HepG2 (cell line): ENCODE data around the gene PRKG1. TPM values are rescaled to one million over a fixed set of nuclear protein-coding genes. Genes with fewer than 3 reads are reported as not detected.

ENCODE experiments used
- ATAC-seq: fragments of 200-7000 bp; cut with Tn5 transposase; 3 replicates; pipeline ENCODE4 v1.9.1; 2020; ENCODE audit warnings: mild to moderate bottlenecking, moderate library complexity
- BruUV-seq: library from RNA; stranded (reverse); fragments of 400-500 nt; replicated peaks from 2 replicates; lab custom pipeline; 2021; lab: Mats Ljungman, UMichigan
- CTCF ChIA-PET: fragments of 300-600 bp; formaldehyde crosslinking; extraction: SDS; loops from one replicate; lab custom pipeline; 2021; ENCODE audit warnings: low total read pairs, inconsistent platforms, low intra/inter-chr PET ratio; lab: Yijun Ruan, JAX
- POLR2A ChIA-PET: fragments of 350-600 bp; sonication (Branson Sonifier 250); formaldehyde crosslinking; loops from one replicate; lab custom pipeline; 2020; ENCODE audit warnings: antibody characterized with exemption, inconsistent platforms; lab: Yijun Ruan, JAX
- DNase-seq: peaks from one replicate; pipeline ENCODE4 v3.0.0-alpha.2; 2015; ENCODE audit warnings: low spot score
- FAIRE-seq: peaks from 3 replicates; lab custom pipeline; 2011; peaks lifted over from hg19 to GRCh38; lab: Jason Lieb, UNC
- H2AFZ ChIP-seq: one replicate; pipeline ENCODE4 v1.6.1; 2011; ENCODE audit warnings: low read length, inconsistent platforms
- H3K27ac ChIP-seq: fragments of 300-600 bp; 3 replicates; pipeline ENCODE4 v1.8.0; 2011; ENCODE audit warnings: mixed run types, mild to moderate bottlenecking, mixed read lengths, low read length, inconsistent platforms; ENCODE audit not compliant: insufficient read depth; ENCODE audit errors: extremely low read length
- H3K27me3 ChIP-seq, 2 experiments: fragments of 200-600 bp in 1 of 2; 2 replicates in 1 of 2; 3 replicates in 1 of 2; pipeline versions ENCODE4 v1.6.0 to v1.8.0; 2011; ENCODE audit warnings: low read length in 2 of 2, mild to moderate bottlenecking in 2 of 2, moderate library complexity in 2 of 2, inconsistent platforms in 1 of 2; ENCODE audit not compliant: insufficient read depth in 2 of 2, control insufficient read depth in 1 of 2
- H3K36me3 ChIP-seq, 2 experiments: fragments of 200-600 bp in 1 of 2; replicated peaks in 1 of 2; 2 replicates in 1 of 2; 3 replicates in 1 of 2; pipeline versions ENCODE4 v1.5.1 to v1.8.0; 2011; ENCODE audit warnings: low read length in 2 of 2, inconsistent platforms in 1 of 2; ENCODE audit not compliant: insufficient read depth in 2 of 2, control insufficient read depth in 1 of 2
- H3K4me1 ChIP-seq: 2 replicates; pipeline ENCODE4 v1.5.1; 2012; ENCODE audit warnings: low read length, inconsistent platforms; ENCODE audit not compliant: insufficient read depth
- H3K4me2 ChIP-seq: 2 replicates; pipeline ENCODE4 v1.6.0; 2011; ENCODE audit warnings: low read depth, low read length, inconsistent platforms
- H3K4me3 ChIP-seq, 3 experiments: fragments of 200-600 bp in 1 of 3; sonication (generic), shearing (Covaris generic) in 1 of 3; replicated peaks in 1 of 3; 2 replicates each; pipeline ENCODE4 v1.5.1; 2011 to 2016; ENCODE audit warnings: low read length in 3 of 3, inconsistent platforms in 2 of 3, low read depth in 2 of 3, mild to moderate bottlenecking in 2 of 3, control low read depth in 1 of 3, mixed read lengths in 1 of 3; ENCODE audit not compliant: insufficient read depth in 1 of 3
- H3K79me2 ChIP-seq: one replicate; pipeline ENCODE4 v1.6.1; 2011; ENCODE audit warnings: low read length, inconsistent platforms; ENCODE audit not compliant: insufficient read depth
- H3K9ac ChIP-seq: 2 replicates; pipeline ENCODE4 v1.6.0; 2011; ENCODE audit warnings: mild to moderate bottlenecking, low read depth, low read length, inconsistent platforms; ENCODE audit not compliant: insufficient read depth
- H3K9me3 ChIP-seq: 2 replicates; pipeline ENCODE4 v1.5.1; 2012; ENCODE audit warnings: mild to moderate bottlenecking, low read length
- H4K20me1 ChIP-seq: 2 replicates; pipeline ENCODE4 v1.6.0; 2011; ENCODE audit warnings: inconsistent platforms, mild to moderate bottlenecking, low read length, moderate library complexity; ENCODE audit not compliant: insufficient read depth
- EZH2 ChIP-seq: conservative IDR thresholded peaks from 2 replicates; pipeline ENCODE4 v1.6.1; 2012; ENCODE audit warnings: mild to moderate bottlenecking, low read depth, low read length, moderate library complexity
- NFE2L2 ChIP-seq: fragments of 150-350 bp; IDR thresholded peaks from 2 replicates; pipeline ENCODE4 v1.6.1; 2014; ENCODE audit warnings: low read length
- NR2F1 ChIP-seq, 2 experiments: fragments of 450-650 bp in 1 of 2; formaldehyde crosslinking in 1 of 2; IDR thresholded peaks; 2 replicates each; pipeline versions ENCODE4 v1.5.0 to v1.6.1; 2016 to 2020; ENCODE audit warnings: mild to moderate bottlenecking in 1 of 2, missing compliant biosample characterization in 1 of 2, missing genetic modification reagents in 1 of 2, moderate library complexity in 1 of 2
- USF2 ChIP-seq, 2 experiments: sonication (generic) in 1 of 2; formaldehyde crosslinking in 1 of 2; IDR thresholded peaks; 2 replicates each; pipeline versions ENCODE4 v1.5.1 to v1.6.1; 2011 to 2020; ENCODE audit warnings: borderline replicate concordance in 1 of 2, low read depth in 1 of 2, low read length in 1 of 2, mild to moderate bottlenecking in 1 of 2, missing genetic modification reagents in 1 of 2, moderate library complexity in 1 of 2
- whole genome bisulfite sequencing: methylation state at CpG from one replicate; pipeline ENCODE4 v1.1.6; 2017; ENCODE audit warnings: low lambda C conversion rate; 5-methylcytosine and 5-hydroxymethylcytosine counted together
- in situ Hi-C: cut with HindIII; loops from 2 replicates; pipeline ENCODE4 v1.10.0; 2017; ENCODE audit warnings: low pct_unique_long_range_greater_than_20kb; ENCODE audit not compliant: extremely low pct_ligation_motif_present
- intact Hi-C: fragments of 100-400 bp; cut with micrococcal nuclease; formaldehyde crosslinking; loops from one replicate; pipeline ENCODE4 v1.10.0; 2022; ENCODE audit not compliant: unreplicated experiment
- polyA plus RNA-seq, 8 experiments: library from polyadenylated mRNA; depleted of rRNA in 3 of 8; stranded (reverse) in 7 of 8; unstranded in 1 of 8; fragments of >200 nt; fragmentation: Illumina TruSeq in 4 of 8; extraction: Trizol in 4 of 8; gene quantifications; 2 replicates each; pipeline versions ENCODE4 v1.2.1 to v1.2.3, GENCODE V29; 2011 to 2016; ENCODE audit warnings: low read depth in 4 of 8, missing spikeins in 1 of 8, mixed read lengths in 1 of 8; ENCODE audit not compliant: insufficient read depth in 1 of 8
- total RNA-seq, 5 experiments: library from RNA; depleted of rRNA; stranded (reverse); fragments of >200 nt; fragmentation: Illumina TruSeq; extraction: Trizol; gene quantifications; 2 replicates each; pipeline ENCODE4 v1.2.3, GENCODE V29; 2016; ENCODE audit warnings: low read depth in 1 of 5
- TF ChIP-seq, protein P1 (sequence below): sonication (generic); formaldehyde crosslinking; IDR thresholded peaks from 2 replicates; pipeline ENCODE4 v1.4.0; 2020; ENCODE audit warnings: missing genetic modification reagents

PRKG1 gene
- total and polyA plus RNA-seq, 2 of the 13 experiments (the other 11 are each of a cell fraction or from before 2014, with no cell fraction given) = 0.01 TPM; not detected in 1

DNA sequence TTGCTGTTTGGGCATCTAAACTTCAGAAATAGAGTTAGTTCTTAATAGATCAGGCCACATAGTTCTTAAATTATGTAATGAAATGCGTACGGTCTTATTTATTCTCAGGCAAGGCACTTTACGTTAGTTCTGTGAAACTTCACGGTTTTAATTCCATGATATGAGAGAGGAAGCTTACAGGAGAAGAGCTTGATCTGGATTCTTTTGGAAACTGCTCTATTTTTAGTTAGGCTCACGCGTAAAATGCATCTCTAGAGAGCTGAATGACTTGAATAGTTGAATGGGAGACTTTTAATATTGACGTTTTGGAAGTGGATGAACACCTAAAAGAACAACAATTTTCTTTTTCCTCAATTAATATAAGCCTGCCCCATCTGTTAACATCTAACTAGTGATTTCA, 71.1 kb downstream of the PRKG1 start (continued):
- TF ChIP-seq, protein P1, sequence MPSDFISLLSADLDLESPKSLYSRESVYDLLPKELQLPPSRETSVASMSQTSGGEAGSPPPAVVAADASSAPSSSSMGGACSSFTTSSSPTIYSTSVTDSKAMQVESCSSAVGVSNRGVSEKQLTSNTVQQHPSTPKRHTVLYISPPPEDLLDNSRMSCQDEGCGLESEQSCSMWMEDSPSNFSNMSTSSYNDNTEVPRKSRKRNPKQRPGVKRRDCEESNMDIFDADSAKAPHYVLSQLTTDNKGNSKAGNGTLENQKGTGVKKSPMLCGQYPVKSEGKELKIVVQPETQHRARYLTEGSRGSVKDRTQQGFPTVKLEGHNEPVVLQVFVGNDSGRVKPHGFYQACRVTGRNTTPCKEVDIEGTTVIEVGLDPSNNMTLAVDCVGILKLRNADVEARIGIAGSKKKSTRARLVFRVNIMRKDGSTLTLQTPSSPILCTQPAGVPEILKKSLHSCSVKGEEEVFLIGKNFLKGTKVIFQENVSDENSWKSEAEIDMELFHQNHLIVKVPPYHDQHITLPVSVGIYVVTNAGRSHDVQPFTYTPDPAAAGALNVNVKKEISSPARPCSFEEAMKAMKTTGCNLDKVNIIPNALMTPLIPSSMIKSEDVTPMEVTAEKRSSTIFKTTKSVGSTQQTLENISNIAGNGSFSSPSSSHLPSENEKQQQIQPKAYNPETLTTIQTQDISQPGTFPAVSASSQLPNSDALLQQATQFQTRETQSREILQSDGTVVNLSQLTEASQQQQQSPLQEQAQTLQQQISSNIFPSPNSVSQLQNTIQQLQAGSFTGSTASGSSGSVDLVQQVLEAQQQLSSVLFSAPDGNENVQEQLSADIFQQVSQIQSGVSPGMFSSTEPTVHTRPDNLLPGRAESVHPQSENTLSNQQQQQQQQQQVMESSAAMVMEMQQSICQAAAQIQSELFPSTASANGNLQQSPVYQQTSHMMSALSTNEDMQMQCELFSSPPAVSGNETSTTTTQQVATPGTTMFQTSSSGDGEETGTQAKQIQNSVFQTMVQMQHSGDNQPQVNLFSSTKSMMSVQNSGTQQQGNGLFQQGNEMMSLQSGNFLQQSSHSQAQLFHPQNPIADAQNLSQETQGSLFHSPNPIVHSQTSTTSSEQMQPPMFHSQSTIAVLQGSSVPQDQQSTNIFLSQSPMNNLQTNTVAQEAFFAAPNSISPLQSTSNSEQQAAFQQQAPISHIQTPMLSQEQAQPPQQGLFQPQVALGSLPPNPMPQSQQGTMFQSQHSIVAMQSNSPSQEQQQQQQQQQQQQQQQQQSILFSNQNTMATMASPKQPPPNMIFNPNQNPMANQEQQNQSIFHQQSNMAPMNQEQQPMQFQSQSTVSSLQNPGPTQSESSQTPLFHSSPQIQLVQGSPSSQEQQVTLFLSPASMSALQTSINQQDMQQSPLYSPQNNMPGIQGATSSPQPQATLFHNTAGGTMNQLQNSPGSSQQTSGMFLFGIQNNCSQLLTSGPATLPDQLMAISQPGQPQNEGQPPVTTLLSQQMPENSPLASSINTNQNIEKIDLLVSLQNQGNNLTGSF = no peak
- no peak for TF ChIP-seq NR2F1 (CRISPR knock-in tag; IDR thresholded peaks at IDR 0.05)

DNA sequence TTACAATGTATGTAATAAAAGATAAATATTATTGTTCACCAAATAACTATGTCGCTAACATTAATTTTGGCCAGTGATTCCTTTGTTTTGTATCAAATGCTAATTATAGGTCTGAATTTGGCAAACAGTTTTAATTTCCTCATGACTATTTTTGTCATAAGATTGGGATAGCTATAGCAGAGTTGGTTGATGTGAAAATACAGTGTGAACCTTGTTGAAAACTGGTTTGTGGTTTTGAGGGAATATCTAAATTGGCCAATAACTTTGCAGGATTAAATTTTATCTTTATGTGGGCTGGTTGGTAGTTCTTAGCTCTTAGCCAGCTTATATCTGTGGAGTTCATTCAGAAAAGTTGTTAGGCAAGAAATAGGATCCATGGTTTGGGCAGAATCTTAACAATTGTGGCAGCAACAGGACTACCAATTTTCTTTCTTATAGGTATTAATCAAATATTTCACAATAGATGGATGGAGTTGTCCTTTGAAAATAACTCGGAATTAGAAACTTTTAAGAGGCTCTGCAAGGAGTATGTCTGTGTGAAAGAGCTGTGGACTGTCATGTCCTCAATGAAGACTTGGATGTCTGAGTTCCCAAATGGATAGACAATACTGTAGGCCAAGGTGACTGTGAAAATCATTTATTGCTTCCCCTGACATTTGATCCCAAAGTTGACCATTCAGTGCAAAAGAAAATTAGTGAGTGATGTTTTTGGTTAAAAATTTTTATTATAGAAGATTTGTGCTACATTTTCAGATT, 73.5 kb downstream of the PRKG1 start:
- intact Hi-C loops (no loop called here), in situ Hi-C loops (no loop called here)
- H3K4me2 ChIP-seq = no peak overlapping the region
- no peaks in the 10 kb centered on the region for H3K9me3 ChIP-seq
- no peaks in the 10 kb centered on the region; a peak in 1 of 5 replicates for H3K27me3 ChIP-seq
- ChIA-PET CTCF (no interaction called here), POLR2A (no interaction called here)
- DNase-seq (no peak), ATAC-seq (no peak), FAIRE-seq (no peak)
- no peak overlapping the region for H3K4me3 ChIP-seq
- no peaks in the 10 kb centered on the region for H3K4me1 ChIP-seq
- TF ChIP-seq EZH2 (no peak), USF2 (IDR thresholded peaks at IDR 0.05; ENCODE audit: low read depth, low read length) (no peak), USF2 (CRISPR knock-in tag; IDR thresholded peaks at IDR 0.05; ENCODE audit: borderline replicate concordance) (no peak), NFE2L2 (no peak)
- no peaks in the 10 kb centered on the region for H3K79me2 ChIP-seq
- 0% methylated on average over 2 of the region's 2 CpGs for WGBS
- H3K27ac ChIP-seq = no peak overlapping the region
- H3K9ac ChIP-seq = no peak overlapping the region
- no TSS peak for BruUV-seq
- no peaks in the 10 kb centered on the region for H4K20me1 ChIP-seq
- no peak overlapping the region for H2AFZ ChIP-seq
- H3K36me3 ChIP-seq = no peaks in the 10 kb centered on the region
